Tibial nerve (tissue), 4 donors: ENCODE results near the gene CHL1.

Experiments used
- CTCF ChIP-seq, 5 experiments: fragments of 200-600 bp in 3 of 5; fragments of 450-650 bp in 2 of 5; sonication (generic) in 3 of 5; IDR thresholded peaks; one replicate each; pipeline ENCODE4 v1.5.1; 2016 to 2019; ENCODE audit warnings: antibody characterized with exemption in 5 of 5, mild to moderate bottlenecking in 3 of 5, moderate library complexity in 2 of 5
- EP300 ChIP-seq, 2 donors: sonication (generic); formaldehyde crosslinking; IDR thresholded peaks; one replicate each; pipeline ENCODE4 v1.6.1; 2017; ENCODE audit warnings: antibody characterized with exemption in 2 of 2, mild to moderate bottlenecking in 1 of 2
- POLR2A ChIP-seq, 2 donors: fragments of 450-650 bp; IDR thresholded peaks; one replicate each; pipeline ENCODE4 v1.6.1; 2017; ENCODE audit warnings: antibody characterized with exemption in 2 of 2, mild to moderate bottlenecking in 2 of 2, moderate library complexity in 2 of 2

GRCh38 chr3:330494-331115, 134.0 kb downstream of the CHL1 start:
- TF ChIP-seq CTCF (IDR thresholded peaks at IDR 0.05) (no peak), POLR2A (IDR thresholded peaks at IDR 0.05) (no peak), EP300 (IDR thresholded peaks at IDR 0.05) (no peak)
